Measurements from ENCODE around the gene USP44. TPM values are rescaled to one million over a fixed set of nuclear protein-coding genes. Genes with fewer than 3 reads are reported as not detected.

Gene USP44
- total RNA-seq, 4 donors from 2014 or later = 0.42 to 1.6 (median 0.63) TPM

- TF ChIP-seq CTCF (IDR thresholded peaks at IDR 0.05) (no peak), POLR2A (IDR thresholded peaks at IDR 0.05) (no peak)
- 0 to 1% methylated on average over 23 of the region's 23 CpGs for WGBS, 2 donors
- peak in 1 of 2 donors; percentile 45 for DNase-seq (ENCODE audit: low spot score in 2 of 2)
- intact Hi-C loops (cut with DNase I; ENCODE audit: low total_unique reads) = no loop called here
- peak overlapping the region; percentile 80 for H3K4me3 ChIP-seq (ENCODE audit: low read depth, poor library complexity, severe bottlenecking)
Observed at GRCh38 chr12:95473231-95473883, 77.9 kb downstream of the USP44 start.

GRCh38 chr12:95470300-95470699, 81.0 kb downstream of the USP44 start:
- intact Hi-C loops (cut with DNase I; ENCODE audit: low total_unique reads) = no loop called here

More at GRCh38 chr12:95470300-95470699, 81.0 kb downstream of the USP44 start:
- no peak for DNase-seq (ENCODE audit: low spot score in 2 of 2)
- H3K4me3 ChIP-seq (ENCODE audit: low read depth, poor library complexity, severe bottlenecking) = no peak overlapping the region
- TF ChIP-seq POLR2A (IDR thresholded peaks at IDR 0.05) (no peak), CTCF (IDR thresholded peaks at IDR 0.05) (no peak)
- WGBS, 2 donors = 59 to 63% methylated on average over 1 of the region's 1 CpG

Other genes with a start within 250 kb of the USP44 start
- gene METAP2, start 77.3 kb downstream of the USP44 start, total RNA-seq = 10 to 100 TPM; 56.6 to 87.1 (median 71.8) TPM
- gene NTN4, start 239.3 kb upstream of the USP44 start, total RNA-seq = 10 to 100 TPM; 11.0 to 30.6 (median 16.8) TPM